Measurements from ENCODE around the gene UBR7.

UBR7 gene

GRCh38 chr14:93262446-93262845 lies 55.4 kb downstream of the UBR7 start:
- no peak for DNase-seq

GRCh38 chr14:93263416-93263815 lies 56.4 kb downstream of the UBR7 start:
- no peak for DNase-seq

GRCh38 chr14:93266127-93266526 lies 59.1 kb downstream of the UBR7 start:
- no peak for DNase-seq

- DNase-seq = no peak
Measured at GRCh38 chr14:93267149-93267711, 60.2 kb downstream of the UBR7 start.

GRCh38 chr14:93268406-93268805 lies 61.4 kb downstream of the UBR7 start:
- DNase-seq = no peak

- DNase-seq = no peak
Measured at GRCh38 chr14:93269341-93270068, 62.4 kb downstream of the UBR7 start.

GRCh38 chr14:93271111-93271510 lies 64.1 kb downstream of the UBR7 start:
- no peak for DNase-seq

GRCh38 chr14:93274055-93274806 lies 67.2 kb downstream of the UBR7 start:
- DNase-seq = no peak

- no peak for DNase-seq
Measured at GRCh38 chr14:93276031-93276716, 69.1 kb downstream of the UBR7 start.

Measured in islet precursor cell (in vitro differentiated cells).